ENCODE measurements around the gene VPS13C. TPM values are rescaled to one million over a fixed set of nuclear protein-coding genes. Genes with fewer than 3 reads are reported as not detected.

VPS13C gene
- total RNA-seq, 1 donor from 2014 or later, result 51.6 TPM

DNA sequence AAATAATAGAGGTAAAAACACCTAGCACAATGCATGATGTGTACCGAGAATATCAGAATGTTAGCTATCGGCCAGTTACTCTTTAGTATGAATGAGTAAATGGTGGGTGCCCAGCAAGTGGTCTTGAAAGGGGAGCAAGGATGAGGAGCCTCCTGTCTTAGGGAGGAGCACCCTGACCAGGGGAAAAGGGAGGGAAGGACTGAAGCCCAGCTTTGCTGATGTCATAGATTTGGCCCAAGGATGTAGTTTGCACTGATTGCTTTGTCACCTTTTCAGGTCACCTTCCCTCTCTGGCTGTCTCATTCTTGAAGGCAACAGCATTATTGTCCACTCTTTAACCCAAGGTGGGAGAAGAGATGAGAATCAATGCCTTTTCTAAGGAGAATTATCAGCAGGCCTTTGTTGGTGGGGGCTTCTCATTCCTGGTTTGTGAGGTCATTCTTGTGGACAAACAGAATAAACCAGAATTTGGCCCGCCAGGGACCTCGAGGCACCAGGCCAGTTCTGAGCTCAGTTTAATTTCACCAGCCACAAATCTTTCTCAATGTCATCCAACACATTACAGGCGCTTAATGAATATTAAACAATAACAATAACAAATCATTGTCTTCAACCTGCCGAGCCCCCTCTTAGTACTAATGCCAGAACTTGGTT is 231.3 kb downstream of the VPS13C start:
- Histone ChIP-seq H3K4me2 (no peak overlapping the region), H2AFZ (replicated peaks) (no peak overlapping the region), H3K36me3 (no peaks in the 10 kb centered on the region), H3K27me3 (no peaks in the 10 kb centered on the region), H4K20me1 (ENCODE audit: low read depth) (no peaks in the 10 kb centered on the region), H3F3A (ENCODE audit: low read depth) (no peaks in the 10 kb centered on the region), H3K9me3 (ENCODE audit: low read depth) (no peaks in the 10 kb centered on the region), H3K27ac (no peak overlapping the region), H3K4me1 (peaks cover 10% of the 10 kb centered on the region), H3K9ac (no peak overlapping the region), H3K4me3 (no peak overlapping the region), H3K79me2 (ENCODE audit: low read depth) (no peaks in the 10 kb centered on the region)
- TF ChIP-seq CTCF (IDR thresholded peaks at IDR 0.05) (no peak), EZH2 (IDR thresholded peaks at IDR 0.05) (no peak)
- Mint-ChIP-seq H3K27me3 (ENCODE audit: insufficient read depth, low read depth) (peaks cover 4% of the 10 kb centered on the region), H3K4me3 (no peak overlapping the region), H3K36me3 (no peaks in the 10 kb centered on the region), H3K4me1 (peaks cover under 1% of the 10 kb centered on the region), H3K9me3 (no peaks in the 10 kb centered on the region), H3K27ac (no peak overlapping the region)
- DNase-seq (ENCODE audit: low spot score), result no peak

DNA sequence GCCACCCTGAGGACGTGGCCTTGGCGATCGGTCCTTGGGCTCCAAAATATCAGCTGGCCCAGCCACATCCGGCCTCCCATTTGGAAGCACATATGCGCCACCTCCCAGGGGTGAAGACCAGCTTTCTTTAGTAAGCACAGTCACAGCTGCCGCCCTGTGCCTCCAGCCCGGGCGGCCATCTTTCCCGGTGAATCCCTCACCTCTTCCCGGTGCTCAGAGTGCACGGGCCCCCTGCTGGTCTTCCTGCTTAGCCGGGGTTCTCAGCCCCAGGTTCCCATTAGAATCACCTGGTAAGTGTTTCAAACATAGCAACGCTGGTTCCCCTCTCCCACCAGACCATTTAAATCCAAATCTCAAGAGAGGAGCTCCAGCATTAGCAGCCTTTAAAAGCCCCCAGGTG is 232.2 kb downstream of the VPS13C start:
- Histone ChIP-seq H3K9ac (no peak overlapping the region), H4K20me1 (ENCODE audit: low read depth) (no peaks in the 10 kb centered on the region), H3K4me3 (no peak overlapping the region), H2AFZ (replicated peaks) (no peak overlapping the region), H3K36me3 (no peaks in the 10 kb centered on the region), H3F3A (ENCODE audit: low read depth) (no peaks in the 10 kb centered on the region), H3K27me3 (no peaks in the 10 kb centered on the region), H3K79me2 (ENCODE audit: low read depth) (no peaks in the 10 kb centered on the region), H3K4me2 (no peak overlapping the region), H3K9me3 (ENCODE audit: low read depth) (no peaks in the 10 kb centered on the region), H3K4me1 (peaks cover 10% of the 10 kb centered on the region), H3K27ac (no peak overlapping the region)
- no peaks in the 10 kb centered on the region for H3K9me3 Mint-ChIP-seq
- DNase-seq (ENCODE audit: low spot score), result no peak
- H3K4me3 Mint-ChIP-seq, result no peak overlapping the region
- H3K36me3 Mint-ChIP-seq, result no peaks in the 10 kb centered on the region
- peaks cover 4% of the 10 kb centered on the region for H3K27me3 Mint-ChIP-seq (ENCODE audit: insufficient read depth, low read depth)
- H3K4me1 Mint-ChIP-seq, result no peaks in the 10 kb centered on the region
- TF ChIP-seq CTCF (IDR thresholded peaks at IDR 0.05) (no peak), EZH2phosphoT487 (IDR thresholded peaks at IDR 0.05) (no peak), EZH2 (IDR thresholded peaks at IDR 0.05) (no peak)
- H3K27ac Mint-ChIP-seq, result no peak overlapping the region

GRCh38 chr15:61827131-61827530 is 233.1 kb downstream of the VPS13C start:
- H3K9ac ChIP-seq, result no peak overlapping the region
- TF ChIP-seq EZH2 (IDR thresholded peaks at IDR 0.05) (no peak), EZH2phosphoT487 (IDR thresholded peaks at IDR 0.05) (no peak)
- H3K4me1 Mint-ChIP-seq, result no peaks in the 10 kb centered on the region
- H3K9me3 Mint-ChIP-seq, result no peaks in the 10 kb centered on the region
- no peak overlapping the region for H3K4me2 ChIP-seq
- no peak overlapping the region for H2AFZ ChIP-seq (replicated peaks)
- no peak overlapping the region for H3K4me3 ChIP-seq
- no peak overlapping the region for H3K27ac ChIP-seq
- DNase-seq (ENCODE audit: low spot score), result no peak
- H3K27ac Mint-ChIP-seq, result no peak overlapping the region
- peaks cover 2% of the 10 kb centered on the region for H3K27me3 Mint-ChIP-seq (ENCODE audit: insufficient read depth, low read depth)
- no peak overlapping the region for H3K4me3 Mint-ChIP-seq
- H3K79me2 ChIP-seq (ENCODE audit: low read depth), result no peaks in the 10 kb centered on the region
- H3K9me3 ChIP-seq (ENCODE audit: low read depth), result no peaks in the 10 kb centered on the region
- H3K27me3 ChIP-seq, result no peaks in the 10 kb centered on the region
- H3K36me3 ChIP-seq, result no peaks in the 10 kb centered on the region
- no peaks in the 10 kb centered on the region for H3F3A ChIP-seq (ENCODE audit: low read depth)
- no peaks in the 10 kb centered on the region for H3K36me3 Mint-ChIP-seq
- peaks cover 10% of the 10 kb centered on the region for H3K4me1 ChIP-seq
- H4K20me1 ChIP-seq (ENCODE audit: low read depth), result no peaks in the 10 kb centered on the region

GRCh38 chr15:61824291-61824690 is 236.0 kb downstream of the VPS13C start:
- no peaks in the 10 kb centered on the region for H3K4me1 ChIP-seq
- no peak overlapping the region for H2AFZ ChIP-seq (replicated peaks)
- Mint-ChIP-seq H3K27me3 (ENCODE audit: insufficient read depth, low read depth) (no peaks in the 10 kb centered on the region), H3K9me3 (no peaks in the 10 kb centered on the region), H3K27ac (no peak overlapping the region), H3K4me3 (no peak overlapping the region), H3K36me3 (no peaks in the 10 kb centered on the region), H3K4me1 (no peaks in the 10 kb centered on the region)
- no peaks in the 10 kb centered on the region for H3K36me3 ChIP-seq
- no peak for DNase-seq (ENCODE audit: low spot score)
- no peak overlapping the region for H3K27ac ChIP-seq
- H3F3A ChIP-seq (ENCODE audit: low read depth), result no peaks in the 10 kb centered on the region
- H3K27me3 ChIP-seq, result no peaks in the 10 kb centered on the region
- H4K20me1 ChIP-seq (ENCODE audit: low read depth), result no peaks in the 10 kb centered on the region
- no peaks in the 10 kb centered on the region for H3K9me3 ChIP-seq (ENCODE audit: low read depth)
- no peak overlapping the region for H3K9ac ChIP-seq
- TF ChIP-seq EZH2 (IDR thresholded peaks at IDR 0.05), result no peak
- no peak for TF ChIP-seq EZH2phosphoT487 (IDR thresholded peaks at IDR 0.05)
- TF ChIP-seq CTCF (IDR thresholded peaks at IDR 0.05), result no peak
- no peak overlapping the region for H3K4me3 ChIP-seq
- no peaks in the 10 kb centered on the region for H3K79me2 ChIP-seq (ENCODE audit: low read depth)
- H3K4me2 ChIP-seq, result no peak overlapping the region

Data from neural progenitor cell (in vitro differentiated cells).